OCI-LY7 (cell line): ENCODE measurements around the gene PIEZO1.

ENCODE experiments used
- CTCF ChIP-seq: fragments of 200-600 bp; sonication (generic); conservative IDR thresholded peaks from 2 replicates; pipeline ENCODE4 v1.5.1; 2014; ENCODE audit warnings: mild to moderate bottlenecking, antibody characterized with exemption, low read length, moderate library complexity, mixed read lengths
- EZH2phosphoT487 ChIP-seq: fragments of 200-600 bp; sonication (generic); IDR thresholded peaks from 2 replicates; pipeline ENCODE4 v1.6.1; 2018; ENCODE audit warnings: low read depth, borderline replicate concordance, mild to moderate bottlenecking, mixed run types, antibody characterized with exemption, low read length, moderate library complexity, mixed read lengths

GRCh38 chr16:88762258-88762870, 22.7 kb downstream of the PIEZO1 start:
- TF ChIP-seq EZH2phosphoT487 (no peak), CTCF (no peak)
